CD4-positive, alpha-beta T cell (primary cell): ENCODE data around the gene LAMP5. TPM values are rescaled to one million over a fixed set of nuclear protein-coding genes. Genes with fewer than 3 reads are reported as not detected.

Source experiments
- ATAC-seq: fragments of 200-7000 bp; cut with Tn5 transposase; one replicate; pipeline ENCODE4 v1.10.0; 2022; ENCODE audit warnings: mild to moderate bottlenecking; ENCODE audit not compliant: poor library complexity
- CTCF ChIA-PET: fragments of 350-600 bp; sonication (Branson Sonifier 250); formaldehyde crosslinking; loops from one replicate; lab custom pipeline; 2021; ENCODE audit warnings: antibody characterized with exemption, inconsistent platforms; lab: Charles Lee
- POLR2A ChIA-PET: fragments of 350-600 bp; sonication (Branson Sonifier 250); formaldehyde crosslinking; loops from one replicate; lab custom pipeline; 2021; ENCODE audit warnings: antibody characterized with exemption, inconsistent platforms; lab: Charles Lee
- DNase-seq, 14 experiments: peaks; one replicate each; pipeline ENCODE4 v3.0.0-alpha.2; 2013 to 2020; ENCODE audit warnings: mixed read lengths in 2 of 14
- H3K27ac ChIP-seq, 2 donors: one replicate each; pipeline versions ENCODE4 v1.5.1 to v1.7.0; 2013; ENCODE audit warnings: low read length in 2 of 2, low read depth in 1 of 2, mild to moderate bottlenecking in 1 of 2
- H3K27me3 ChIP-seq, 2 experiments: 1 replicate in 1 of 2; 2 replicates in 1 of 2; pipeline versions ENCODE4 v1.6.1 to v1.7.0; 2013; ENCODE audit warnings: low read length in 2 of 2, control low read depth in 1 of 2, mild to moderate bottlenecking in 1 of 2, moderate library complexity in 1 of 2; ENCODE audit not compliant: insufficient read depth in 2 of 2, control insufficient read depth in 1 of 2
- H3K36me3 ChIP-seq: one replicate; pipeline ENCODE4 v1.6.1; 2013; ENCODE audit warnings: low read length, control low read depth; ENCODE audit not compliant: insufficient read depth
- H3K4me1 ChIP-seq: one replicate; pipeline ENCODE4 v1.6.1; 2013; ENCODE audit warnings: low read length, control low read depth; ENCODE audit not compliant: insufficient read depth
- H3K4me3 ChIP-seq: one replicate; pipeline ENCODE4 v1.5.1; 2013; ENCODE audit warnings: mild to moderate bottlenecking, low read length, moderate library complexity
- H3K9me3 ChIP-seq, 2 experiments: 1 replicate in 1 of 2; 2 replicates in 1 of 2; pipeline versions ENCODE4 v1.6.1 to v1.7.0; 2013; ENCODE audit warnings: low read length in 2 of 2, mild to moderate bottlenecking in 2 of 2, control low read depth in 1 of 2, moderate library complexity in 1 of 2; ENCODE audit not compliant: control insufficient read depth in 1 of 2, insufficient read depth in 1 of 2
- H3K27ac Mint-ChIP-seq: one replicate; pipeline ENCODE4 v1.8.0; 2020; ENCODE audit warnings: mixed read lengths
- H3K27me3 Mint-ChIP-seq: one replicate; pipeline ENCODE4 v1.8.0; 2021; ENCODE audit warnings: mixed read lengths
- H3K36me3 Mint-ChIP-seq: one replicate; pipeline ENCODE4 v1.8.0; 2021; ENCODE audit warnings: low read depth, mixed read lengths
- H3K4me1 Mint-ChIP-seq: one replicate; pipeline ENCODE4 v1.8.0; 2021; ENCODE audit warnings: low read depth, mixed read lengths
- H3K4me3 Mint-ChIP-seq: one replicate; pipeline ENCODE4 v1.8.0; 2020; ENCODE audit warnings: mild to moderate bottlenecking, mixed read lengths
- H3K9me3 Mint-ChIP-seq: one replicate; pipeline ENCODE4 v1.8.0; 2020; ENCODE audit warnings: mixed read lengths
- intact Hi-C, 2 experiments: fragments of 100-400 bp; cut with DNase I in 1 of 2; cut with micrococcal nuclease in 1 of 2; formaldehyde crosslinking; loops; one replicate each; pipeline versions ENCODE4 v1.15.1 to v1.9.0; 2023 to 2025; cut with DNase I, micrococcal nuclease
- total RNA-seq, 174 experiments: library from RNA in 2 of 174; stranded (reverse) in 2 of 174; gene quantifications; one replicate each; pipeline ENCODE4 v1.2.3 and lab custom pipeline; 2021 to 2026
- TF ChIP-seq, protein P1 (sequence below): fragments of 200-600 bp; IDR thresholded peaks from one replicate; pipeline ENCODE4 v1.8.0; 2022; ENCODE audit warnings: antibody characterized with exemption, mild to moderate bottlenecking

The LAMP5 gene
- total RNA-seq, 2 experiments from 2014 or later: 0.11 TPM; not detected in 1

DNA sequence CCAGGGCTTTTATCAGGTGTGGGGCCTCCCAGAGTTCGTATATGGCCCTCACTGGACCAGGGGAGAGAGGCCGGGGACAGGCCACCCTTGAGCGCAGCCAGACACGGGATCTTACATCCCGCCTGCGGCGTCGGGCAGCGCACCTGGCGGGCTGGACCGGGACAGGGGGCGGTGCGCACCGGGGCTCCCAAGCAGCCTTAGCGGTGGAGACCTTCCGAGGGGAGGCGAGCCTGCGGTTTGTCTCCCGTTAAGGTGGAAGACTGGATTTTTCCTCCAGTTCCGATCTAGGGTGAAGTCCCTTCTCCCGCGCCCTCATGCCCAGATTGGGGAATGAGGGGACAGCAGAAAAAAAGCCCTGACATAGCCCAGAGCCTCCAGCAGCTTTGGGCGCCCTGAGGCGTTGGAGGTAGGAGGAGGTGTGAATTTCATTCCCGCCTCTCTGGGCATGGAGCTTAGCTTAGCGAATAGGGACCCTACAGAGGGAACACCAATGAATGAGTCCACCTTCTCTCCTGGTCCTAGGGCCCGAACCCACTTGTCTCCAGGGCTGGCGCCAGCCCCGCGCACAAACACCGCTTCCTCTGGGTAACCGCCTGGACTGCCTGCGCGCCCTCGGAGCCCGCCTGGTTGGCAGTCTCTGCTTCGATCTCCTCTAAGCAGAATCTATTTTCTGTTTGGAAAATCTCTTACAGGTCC lies 6.7 kb upstream of the LAMP5 start:
- Mint-ChIP-seq H3K9me3 (peaks cover 2% of the 10 kb centered on the region), H3K36me3 (no peaks in the 10 kb centered on the region), H3K27me3 (peaks cover 71% of the 10 kb centered on the region), H3K4me3 (no peak overlapping the region), H3K27ac (no peak overlapping the region), H3K4me1 (no peaks in the 10 kb centered on the region)
- POLR2A ChIA-PET: no interaction called here
- H3K4me3 ChIP-seq: no peak overlapping the region
- H3K4me1 ChIP-seq: no peaks in the 10 kb centered on the region
- H3K27me3 ChIP-seq: peaks cover 37 to 61% of the 10 kb centered on the region in 2 experiments
- TF ChIP-seq, protein P1, sequence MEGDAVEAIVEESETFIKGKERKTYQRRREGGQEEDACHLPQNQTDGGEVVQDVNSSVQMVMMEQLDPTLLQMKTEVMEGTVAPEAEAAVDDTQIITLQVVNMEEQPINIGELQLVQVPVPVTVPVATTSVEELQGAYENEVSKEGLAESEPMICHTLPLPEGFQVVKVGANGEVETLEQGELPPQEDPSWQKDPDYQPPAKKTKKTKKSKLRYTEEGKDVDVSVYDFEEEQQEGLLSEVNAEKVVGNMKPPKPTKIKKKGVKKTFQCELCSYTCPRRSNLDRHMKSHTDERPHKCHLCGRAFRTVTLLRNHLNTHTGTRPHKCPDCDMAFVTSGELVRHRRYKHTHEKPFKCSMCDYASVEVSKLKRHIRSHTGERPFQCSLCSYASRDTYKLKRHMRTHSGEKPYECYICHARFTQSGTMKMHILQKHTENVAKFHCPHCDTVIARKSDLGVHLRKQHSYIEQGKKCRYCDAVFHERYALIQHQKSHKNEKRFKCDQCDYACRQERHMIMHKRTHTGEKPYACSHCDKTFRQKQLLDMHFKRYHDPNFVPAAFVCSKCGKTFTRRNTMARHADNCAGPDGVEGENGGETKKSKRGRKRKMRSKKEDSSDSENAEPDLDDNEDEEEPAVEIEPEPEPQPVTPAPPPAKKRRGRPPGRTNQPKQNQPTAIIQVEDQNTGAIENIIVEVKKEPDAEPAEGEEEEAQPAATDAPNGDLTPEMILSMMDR: no peak
- CTCF ChIA-PET: no interaction called here
- intact Hi-C loops: no loop called here
- H3K9me3 ChIP-seq: peaks cover 0 to 30% of the 10 kb centered on the region in 2 experiments
- DNase-seq: no peak
- no peak for ATAC-seq
- H3K36me3 ChIP-seq: no peaks in the 10 kb centered on the region
- H3K27ac ChIP-seq: no peak overlapping the region

DNA sequence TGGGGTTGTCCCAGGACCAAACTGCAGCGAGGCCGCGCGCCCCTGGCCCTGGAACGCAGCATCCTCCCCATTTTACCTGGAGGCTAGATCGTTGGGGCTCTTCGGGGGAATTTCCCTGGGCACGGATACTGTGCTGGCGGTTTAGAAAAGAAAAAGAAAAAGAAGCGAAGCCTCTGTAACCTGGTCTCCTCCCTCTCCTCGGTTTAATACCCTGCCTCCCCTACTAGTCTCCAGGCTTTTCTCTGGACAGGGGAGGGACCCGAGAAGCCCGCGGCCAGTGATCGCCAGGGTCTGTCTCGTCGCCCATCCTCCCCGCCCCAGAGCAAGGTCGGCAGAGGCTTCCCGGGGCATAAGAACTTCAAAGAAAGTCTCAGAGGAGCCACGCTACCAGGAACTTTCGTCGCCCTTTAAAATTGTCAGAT lies 6.1 kb upstream of the LAMP5 start:
- Mint-ChIP-seq H3K9me3 (peaks cover 2% of the 10 kb centered on the region), H3K36me3 (no peaks in the 10 kb centered on the region), H3K27ac (no peak overlapping the region), H3K4me1 (no peaks in the 10 kb centered on the region), H3K27me3 (peaks cover 68% of the 10 kb centered on the region), H3K4me3 (no peak overlapping the region)
- no peak for ATAC-seq
- H3K4me3 ChIP-seq: no peak overlapping the region
- H3K27me3 ChIP-seq: peaks cover 37 to 62% of the 10 kb centered on the region in 2 experiments
- intact Hi-C loops: no loop called here
- TF ChIP-seq, protein P1: no peak
- no peak overlapping the region for H3K27ac ChIP-seq
- POLR2A ChIA-PET: no interaction called here
- CTCF ChIA-PET: no interaction called here
- no peak for DNase-seq
- H3K9me3 ChIP-seq: peaks cover 0 to 30% of the 10 kb centered on the region in 2 experiments
- no peaks in the 10 kb centered on the region for H3K36me3 ChIP-seq
- no peaks in the 10 kb centered on the region for H3K4me1 ChIP-seq

DNA sequence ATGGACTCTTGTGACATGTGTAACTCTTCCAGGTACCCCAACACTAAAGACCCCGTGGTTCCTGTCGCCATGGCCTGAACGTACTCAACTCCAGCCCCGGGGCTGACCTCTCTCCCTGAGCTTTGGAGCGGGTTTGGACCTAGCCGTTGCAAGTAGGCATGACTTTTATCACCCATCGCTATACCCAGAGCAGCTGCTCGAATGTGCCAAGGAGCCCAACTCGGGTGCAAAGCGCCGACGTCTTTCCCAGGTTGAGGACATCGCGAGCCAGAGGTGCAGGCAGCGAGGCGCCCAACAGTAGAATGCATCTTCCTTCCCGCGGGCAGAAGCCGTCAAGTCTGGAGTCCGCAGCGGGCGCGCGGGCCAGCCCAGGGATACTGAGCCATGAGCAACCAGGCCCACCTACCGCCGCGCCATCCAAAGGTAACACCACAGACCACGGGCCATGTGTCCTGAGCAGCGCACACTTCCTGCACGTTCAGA lies 5.7 kb upstream of the LAMP5 start:
- H3K27me3 Mint-ChIP-seq: peaks cover 68% of the 10 kb centered on the region
- Histone ChIP-seq H3K4me1 (no peaks in the 10 kb centered on the region), H3K36me3 (no peaks in the 10 kb centered on the region), H3K4me3 (no peak overlapping the region), H3K9me3 (peaks cover 0 to 30% of the 10 kb centered on the region in 2 experiments), H3K27me3 (peaks cover 37 to 63% of the 10 kb centered on the region in 2 experiments), H3K27ac (no peak overlapping the region)
- ChIA-PET POLR2A (no interaction called here), CTCF (no interaction called here)
- TF ChIP-seq, protein P1: no peak
- intact Hi-C loops: no loop called here
- peaks cover 2% of the 10 kb centered on the region for H3K9me3 Mint-ChIP-seq
- H3K36me3 Mint-ChIP-seq: no peaks in the 10 kb centered on the region
- ATAC-seq (no peak), DNase-seq (no peak)
- no peaks in the 10 kb centered on the region for H3K4me1 Mint-ChIP-seq
- H3K4me3 Mint-ChIP-seq: no peak overlapping the region
- no peak overlapping the region for H3K27ac Mint-ChIP-seq
